Stimulated activated CD8-positive, alpha-beta memory T cell treated with anti-CD3 and anti-CD28 coated beads, Interleukin-2, amount 100 ng/mL, for 48 hours (primary cell): ENCODE measurements around the gene DDX25.
A peak's percentile ranks its signal among the peaks of the same experiment; 100 is the strongest.

Experiments used
- DNase-seq, 2 donors: peaks; one replicate each; pipeline ENCODE4 v3.0.0-alpha.2; 2020; ENCODE audit warnings: low read depth in 2 of 2

The DDX25 gene

DNA sequence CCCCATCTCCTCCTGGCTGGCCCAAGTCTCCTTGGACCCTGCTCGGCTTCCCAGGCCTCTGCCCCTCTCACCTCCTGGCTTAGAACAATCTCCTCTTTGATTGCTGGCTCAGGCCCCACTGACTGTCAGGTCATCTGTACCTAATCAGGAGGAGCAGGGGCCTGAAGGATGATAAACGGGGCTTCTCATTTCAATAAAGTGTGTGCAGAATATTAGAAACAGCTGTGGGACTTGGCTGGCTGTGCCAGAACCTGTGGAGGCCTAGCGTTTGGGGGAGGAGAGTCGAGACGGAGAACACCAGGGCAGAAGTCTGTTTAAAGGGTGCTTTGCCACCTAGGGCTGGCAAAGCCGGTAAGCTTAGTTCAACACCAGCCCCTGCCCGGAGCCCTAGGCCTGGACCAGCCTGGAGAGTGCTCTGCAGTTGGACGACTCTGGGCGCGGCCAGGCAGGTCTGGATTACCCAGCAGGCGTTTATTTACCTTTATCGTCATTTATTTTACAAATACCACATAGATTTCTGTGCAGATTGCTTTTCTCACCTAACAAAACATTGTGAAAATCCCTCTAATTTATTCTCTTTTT is 31.4 kb downstream of the DDX25 start:
- DNase-seq = no peak

DNA sequence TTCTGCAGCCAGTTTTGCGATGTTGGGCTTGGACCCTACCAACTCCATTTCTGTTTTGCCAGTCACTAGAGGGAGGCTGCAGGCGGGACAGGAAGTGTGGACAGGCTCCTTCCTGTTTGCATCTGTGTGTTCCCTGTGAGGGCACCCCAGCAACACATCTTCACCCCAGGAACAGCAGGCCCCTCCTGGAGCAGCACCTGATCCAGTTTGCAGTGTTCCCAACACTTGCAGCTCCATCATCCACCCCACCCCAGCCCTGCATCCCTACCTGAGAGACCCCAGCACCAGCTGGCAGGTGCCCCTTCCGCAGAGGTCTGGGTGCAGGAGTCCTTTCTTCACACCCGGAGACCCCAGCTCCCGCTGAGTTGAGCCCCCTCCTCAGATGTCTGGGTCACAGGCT is 34.1 kb downstream of the DDX25 start:
- no peak for DNase-seq

DNA sequence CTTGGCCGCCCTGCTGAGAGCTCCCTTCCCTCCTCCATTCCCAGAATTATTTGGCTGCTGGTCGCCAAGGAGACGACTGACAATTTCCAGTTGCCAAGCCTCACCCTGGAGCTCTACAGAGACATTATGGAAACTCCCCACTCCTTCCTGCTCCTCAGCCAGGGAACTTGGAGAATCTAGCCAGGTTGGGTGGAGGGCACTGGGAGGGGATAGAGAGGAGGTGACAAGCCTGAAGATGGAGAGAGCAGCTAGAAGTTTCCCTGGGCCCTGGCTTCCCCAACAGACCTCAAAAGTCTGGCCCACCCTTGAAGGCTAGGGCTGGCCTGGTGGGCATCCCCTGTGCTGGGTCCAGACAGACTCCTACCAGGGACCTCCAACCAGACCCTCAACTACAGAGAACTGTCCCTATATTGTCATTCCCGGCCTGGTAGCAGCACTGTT is 34.8 kb downstream of the DDX25 start:
- DNase-seq = no peak

DNA sequence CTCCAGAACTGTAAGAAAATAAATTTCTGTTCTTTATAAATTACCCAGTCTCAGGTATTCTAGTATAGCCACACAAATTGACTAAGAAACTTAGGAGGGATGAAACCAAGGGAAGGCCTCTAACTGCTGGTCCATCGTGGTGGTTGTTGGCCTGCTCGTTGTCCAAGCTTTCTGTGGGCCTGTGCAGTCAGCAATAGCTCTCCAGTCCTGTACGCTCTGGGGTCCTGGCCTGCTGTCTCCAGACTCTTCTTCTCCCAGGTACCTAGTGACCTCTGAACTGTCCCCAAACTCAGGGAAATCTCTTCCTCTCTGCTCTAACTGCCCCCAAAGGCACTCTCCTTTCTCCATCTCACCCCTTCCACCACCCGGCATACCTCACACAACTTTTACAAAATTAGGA is 35.8 kb downstream of the DDX25 start:
- DNase-seq = no peak

DNA sequence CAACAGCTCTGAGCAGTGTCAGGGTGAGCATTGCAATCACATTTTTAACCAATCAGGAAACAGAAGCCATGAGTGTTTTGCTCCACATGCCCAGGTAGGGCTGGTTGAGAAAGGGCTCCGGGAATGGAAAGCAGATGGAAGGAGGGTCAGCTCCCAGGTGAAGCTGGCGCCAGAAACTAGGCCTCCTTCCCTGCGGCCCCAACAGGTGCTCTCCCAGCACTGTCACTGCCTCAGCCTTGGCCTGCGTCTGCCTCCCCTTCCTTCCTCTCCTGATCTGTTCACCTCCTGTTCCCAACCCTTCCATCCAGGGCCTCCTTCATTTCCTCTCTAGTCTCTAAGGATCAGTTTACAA is 36.9 kb downstream of the DDX25 start:
- DNase-seq = no peak

DNA sequence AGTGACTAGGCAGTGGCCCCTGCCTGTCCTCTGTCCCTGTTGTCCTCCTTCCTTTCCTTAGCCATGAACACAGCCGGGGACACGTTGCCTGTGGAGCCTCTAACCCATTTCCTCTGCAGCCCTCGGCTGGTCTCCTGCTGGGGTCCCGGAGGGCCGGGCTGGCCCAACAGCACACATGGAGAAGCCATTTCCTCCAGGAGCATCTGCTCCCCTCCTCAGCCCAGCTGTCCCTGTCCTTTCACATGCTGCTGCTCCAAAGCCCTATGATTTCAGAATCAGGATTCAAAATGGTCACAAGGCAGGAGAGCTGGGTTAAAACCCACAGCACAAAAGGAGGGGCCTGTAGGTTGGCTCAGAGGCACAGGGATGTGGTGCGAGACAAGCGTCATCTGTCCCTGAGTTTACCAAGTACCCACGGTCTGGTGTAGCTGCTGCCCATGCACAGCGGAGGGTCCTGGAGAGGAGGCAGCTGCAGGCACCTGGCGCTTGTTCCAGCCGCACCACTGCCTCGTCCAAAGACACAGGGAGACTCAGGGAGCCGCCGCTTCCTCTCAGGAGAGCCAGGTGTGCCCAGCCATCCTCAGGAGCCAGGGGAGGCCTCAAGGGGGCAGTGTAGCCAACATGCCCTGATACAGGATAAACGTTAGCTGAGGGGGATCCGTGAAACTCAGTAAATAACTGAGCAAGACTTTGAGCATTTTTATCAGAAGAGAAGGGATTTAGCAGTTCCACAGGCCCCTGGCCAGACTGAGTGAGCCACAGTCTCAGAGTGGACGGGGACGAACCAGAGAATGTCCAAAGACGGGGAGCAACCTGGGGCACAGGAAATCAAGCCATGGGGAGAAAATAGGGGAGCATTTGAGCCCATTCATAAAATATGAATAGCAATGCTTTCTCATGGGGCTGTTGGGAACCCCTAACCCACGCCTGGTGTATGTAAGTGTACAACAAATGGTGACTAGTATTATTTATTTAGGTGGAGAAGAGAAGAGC is 37.6 kb downstream of the DDX25 start:
- DNase-seq = peak; percentile 16 to 40

DNA sequence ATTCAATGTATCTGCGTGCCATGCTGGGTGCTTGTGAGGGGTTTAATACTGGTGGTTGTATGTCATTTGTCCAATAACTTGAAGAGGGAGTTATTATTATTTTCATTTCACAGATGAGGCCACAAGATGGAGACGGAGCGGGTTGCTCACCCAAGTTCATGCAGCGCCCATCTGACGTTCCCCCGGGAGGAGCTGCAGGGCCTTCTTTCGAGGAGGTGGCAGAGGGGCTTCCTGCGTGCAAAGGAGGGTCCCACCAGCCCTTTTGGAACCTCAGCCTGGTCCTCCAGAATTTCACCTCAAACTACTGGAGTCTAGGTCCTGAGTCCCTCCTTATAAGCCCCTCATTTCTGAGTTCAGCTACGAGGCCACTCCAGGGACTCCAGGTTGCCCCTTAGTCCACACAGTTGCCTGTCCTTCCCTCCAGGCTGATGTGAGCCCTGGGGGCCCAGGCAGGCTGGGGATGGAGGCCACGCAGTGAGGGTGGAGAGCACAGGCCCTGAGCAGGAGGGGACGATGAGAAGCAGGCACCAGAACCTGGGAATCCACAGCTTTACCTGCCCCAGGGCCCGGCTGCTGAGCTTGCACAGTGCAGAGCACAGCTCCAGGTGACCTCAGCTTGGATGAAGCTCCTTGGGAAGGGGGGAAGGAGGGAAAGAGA is 38.6 kb downstream of the DDX25 start:
- DNase-seq = no peak

DNA sequence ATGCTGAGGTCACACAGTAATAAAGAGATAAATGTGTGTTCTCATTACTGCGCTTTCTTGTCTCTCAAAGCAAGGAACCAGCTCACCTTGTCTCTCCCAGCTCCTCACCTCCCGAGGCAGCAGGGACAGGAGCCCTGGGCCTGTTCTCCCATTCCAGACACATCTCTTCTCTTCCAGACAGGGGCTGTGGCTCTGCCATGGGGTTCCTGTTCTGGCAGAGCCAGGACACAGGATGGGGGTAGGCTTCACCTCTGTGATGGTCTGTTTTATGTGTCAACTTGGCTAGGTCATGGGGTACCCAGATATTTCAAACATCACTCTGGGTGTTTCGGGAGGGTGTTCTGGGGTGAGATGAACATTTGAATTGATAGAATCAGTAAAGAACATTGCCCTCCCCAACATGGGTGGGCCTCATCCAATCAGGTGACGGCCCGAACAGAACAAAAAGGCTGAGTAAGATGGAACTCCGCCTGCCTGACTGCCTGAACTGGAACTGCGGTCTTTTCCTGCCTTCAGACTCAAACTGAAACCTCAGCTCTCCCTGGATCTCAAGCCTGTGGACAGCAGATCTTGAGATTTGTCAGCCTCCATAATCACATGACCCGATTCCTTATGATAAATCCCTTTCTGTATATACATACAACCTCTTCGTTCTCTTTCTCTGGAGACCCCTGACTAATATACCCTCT is 39.5 kb downstream of the DDX25 start:
- DNase-seq = no peak

DNA sequence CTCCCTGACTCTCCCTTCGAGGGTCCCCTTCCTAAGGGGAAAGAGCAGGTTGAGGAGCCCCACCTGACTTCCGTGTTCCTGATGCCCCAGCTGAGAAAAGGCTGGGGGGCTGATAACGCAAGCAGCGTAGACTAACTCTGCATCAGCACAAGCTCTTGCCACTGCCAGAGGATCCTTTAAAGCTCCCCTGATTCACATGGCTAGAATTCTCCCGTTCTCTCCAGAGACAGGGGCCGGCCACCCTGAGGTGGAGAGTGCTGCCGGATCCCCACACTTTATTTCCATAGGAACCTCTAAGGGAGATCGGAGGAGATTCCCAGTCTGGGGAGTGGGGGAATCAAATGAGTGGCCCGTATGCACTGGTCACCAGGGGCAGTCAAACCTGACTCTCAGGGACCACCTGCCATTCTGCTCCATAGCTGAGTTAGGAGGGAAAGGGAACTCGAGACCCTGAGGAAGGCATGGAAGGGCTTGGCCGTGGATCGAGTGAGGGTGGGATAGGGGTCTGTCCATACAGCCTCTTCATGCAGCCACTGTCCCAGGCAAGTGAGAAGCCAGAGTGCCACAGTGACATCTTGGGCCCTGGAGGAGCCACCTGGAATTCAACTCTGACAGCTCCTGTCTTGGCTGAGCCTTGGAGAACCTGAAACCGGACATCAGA is 40.2 kb downstream of the DDX25 start:
- DNase-seq = no peak

DNA sequence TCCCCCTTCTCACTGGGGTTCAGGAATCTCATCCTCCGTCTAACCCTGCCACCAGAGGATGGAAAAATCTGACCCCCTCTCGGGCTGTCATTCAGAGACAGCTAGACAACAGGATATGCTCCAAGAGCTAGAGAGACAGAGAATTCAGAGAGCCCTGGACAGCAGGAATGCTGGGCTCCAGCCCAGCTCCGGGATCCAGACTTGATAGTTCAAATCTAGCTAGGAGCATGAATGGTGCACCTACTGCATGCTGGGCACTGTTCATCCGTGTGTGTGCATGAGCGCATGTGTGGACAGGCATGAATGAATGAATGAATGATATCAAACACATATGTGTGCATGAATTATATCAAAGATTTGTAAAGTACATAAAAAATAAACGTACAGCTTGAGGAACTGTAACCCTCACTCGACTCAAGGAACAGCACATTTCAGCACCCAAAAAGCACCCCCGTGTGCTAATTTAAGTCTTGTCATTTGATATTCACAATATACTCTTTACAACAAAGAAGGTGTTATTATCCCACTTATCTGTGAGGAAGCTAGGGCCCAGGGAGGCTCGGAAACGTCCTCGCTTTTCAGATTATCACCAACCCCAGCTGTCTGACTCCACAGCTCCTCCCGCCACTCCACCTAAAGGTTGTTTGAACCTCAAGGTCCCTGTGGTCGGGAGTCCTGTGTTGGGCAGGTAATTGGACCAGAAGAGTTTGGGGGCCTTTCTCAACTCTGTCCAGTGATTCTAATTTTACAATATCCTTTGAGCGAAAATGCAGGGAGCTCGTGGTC is 40.9 kb downstream of the DDX25 start:
- DNase-seq = no peak

DNA sequence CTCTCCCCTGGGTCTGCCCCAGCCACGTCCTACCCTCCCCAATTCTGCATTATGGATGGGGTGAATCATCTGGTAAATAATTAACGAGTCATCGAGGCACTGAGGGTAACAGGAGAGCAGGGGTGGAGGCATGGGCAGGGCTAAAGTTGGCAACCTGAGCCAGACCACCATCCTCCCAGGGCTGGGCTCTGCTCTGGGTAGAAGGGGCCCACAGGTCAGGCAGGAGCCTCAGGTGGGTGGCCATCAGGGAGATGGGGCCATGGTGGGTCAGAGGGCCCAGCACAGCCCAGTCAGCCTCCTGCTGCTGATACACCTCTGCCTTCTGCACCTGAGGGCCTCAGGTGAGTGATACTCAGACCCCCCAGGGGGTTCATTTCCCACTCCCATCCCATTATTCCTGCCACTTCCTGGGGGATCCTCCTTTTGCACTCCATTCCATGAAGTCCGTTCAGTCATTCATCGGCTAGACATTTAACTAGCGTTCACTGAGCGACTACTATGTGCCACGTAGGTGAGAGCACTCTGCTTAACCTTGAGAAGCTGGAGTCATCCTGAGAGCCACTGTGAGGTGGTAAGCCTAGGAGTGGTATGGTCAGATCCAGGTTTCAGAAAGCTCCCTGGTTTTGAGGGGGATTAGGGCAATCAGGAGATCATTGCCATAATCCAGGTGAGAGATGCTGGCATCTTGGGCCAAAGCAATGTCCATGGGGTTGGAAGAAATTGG is 41.7 kb downstream of the DDX25 start, which contains the start of gene VSIG10L2:
Gene VSIG10L2, plus strand, starts transcription at position 248 of the 724 bp plus-strand sequence. Its CDS starts 12 bp downstream, at position 260.
- DNase-seq = no peak

DNA sequence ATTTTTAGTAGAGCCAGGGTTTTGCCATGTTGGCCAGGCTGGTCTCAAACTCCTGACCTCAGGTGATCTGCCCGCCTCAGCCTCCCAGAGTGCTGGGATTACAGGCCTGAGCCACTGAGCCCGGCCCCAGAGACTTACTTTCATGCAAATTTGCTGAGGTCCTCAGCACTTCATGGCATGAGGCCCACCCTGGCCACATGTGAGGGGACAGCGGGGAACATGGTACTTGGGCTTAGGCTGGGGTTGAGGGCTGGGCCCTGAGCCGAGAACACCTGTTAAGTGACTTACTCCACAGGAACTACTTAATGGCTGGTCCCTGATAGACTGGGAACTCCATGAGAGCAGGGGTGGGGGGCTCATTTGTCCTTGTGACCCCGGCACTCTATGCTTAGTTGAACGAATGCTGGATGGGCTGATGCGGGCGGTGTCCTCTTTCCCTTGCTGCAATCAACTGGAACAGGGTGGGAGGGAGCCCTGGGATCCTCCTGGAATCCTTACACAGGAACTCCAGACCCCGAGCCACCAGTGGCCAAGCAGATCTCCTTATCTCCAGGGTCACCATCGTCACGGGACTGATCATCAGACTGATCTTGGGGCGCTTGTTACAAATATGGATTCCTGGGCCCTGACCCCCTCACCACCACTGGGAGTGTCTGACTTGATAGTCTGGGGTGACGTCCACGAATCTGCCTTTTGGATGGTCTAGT is 42.6 kb downstream of the DDX25 start:
- no peak for DNase-seq

DNA sequence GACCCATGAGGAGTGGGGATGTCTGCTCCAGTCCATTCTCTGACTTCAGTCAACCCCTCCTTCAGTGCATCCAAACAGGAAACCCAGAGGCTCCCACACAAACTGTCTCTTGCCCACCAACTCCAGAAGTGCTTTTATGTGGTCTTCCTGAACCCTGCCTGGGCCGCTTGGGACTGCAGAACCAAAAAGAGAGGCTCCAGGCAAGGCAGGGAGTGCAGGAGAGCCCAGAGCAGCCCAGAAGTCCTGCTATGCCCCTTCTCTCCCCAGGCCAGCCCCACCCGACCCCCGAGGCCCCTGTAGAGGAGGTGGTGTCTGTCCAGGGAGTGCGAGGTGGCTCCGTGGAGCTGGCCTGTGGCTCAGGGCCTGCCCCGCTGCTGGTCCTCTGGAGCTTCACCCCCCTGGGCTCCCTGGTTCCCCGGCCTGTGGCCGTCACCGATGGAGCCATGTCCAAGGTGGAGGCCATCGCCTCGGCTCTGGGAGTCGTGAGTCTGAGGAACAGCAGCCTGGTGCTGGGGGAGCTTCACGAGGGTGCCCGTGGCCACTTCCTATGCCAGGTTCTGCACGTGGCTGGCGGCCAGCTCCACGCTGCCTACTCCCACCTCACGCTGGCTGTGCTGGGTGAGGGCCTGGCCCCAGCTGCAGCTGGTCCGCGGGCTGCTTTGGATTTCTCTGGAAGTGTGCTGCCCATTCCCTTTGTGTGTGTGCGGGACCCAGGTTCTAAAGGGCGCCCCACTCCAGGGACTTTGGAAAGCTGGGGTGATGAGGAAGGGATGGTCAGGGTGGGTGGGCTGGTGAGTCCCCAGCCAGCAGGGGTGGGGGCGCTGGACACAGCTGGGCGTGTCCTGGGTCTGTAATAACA is 43.3 kb downstream of the DDX25 start:
- no peak for DNase-seq

DNA sequence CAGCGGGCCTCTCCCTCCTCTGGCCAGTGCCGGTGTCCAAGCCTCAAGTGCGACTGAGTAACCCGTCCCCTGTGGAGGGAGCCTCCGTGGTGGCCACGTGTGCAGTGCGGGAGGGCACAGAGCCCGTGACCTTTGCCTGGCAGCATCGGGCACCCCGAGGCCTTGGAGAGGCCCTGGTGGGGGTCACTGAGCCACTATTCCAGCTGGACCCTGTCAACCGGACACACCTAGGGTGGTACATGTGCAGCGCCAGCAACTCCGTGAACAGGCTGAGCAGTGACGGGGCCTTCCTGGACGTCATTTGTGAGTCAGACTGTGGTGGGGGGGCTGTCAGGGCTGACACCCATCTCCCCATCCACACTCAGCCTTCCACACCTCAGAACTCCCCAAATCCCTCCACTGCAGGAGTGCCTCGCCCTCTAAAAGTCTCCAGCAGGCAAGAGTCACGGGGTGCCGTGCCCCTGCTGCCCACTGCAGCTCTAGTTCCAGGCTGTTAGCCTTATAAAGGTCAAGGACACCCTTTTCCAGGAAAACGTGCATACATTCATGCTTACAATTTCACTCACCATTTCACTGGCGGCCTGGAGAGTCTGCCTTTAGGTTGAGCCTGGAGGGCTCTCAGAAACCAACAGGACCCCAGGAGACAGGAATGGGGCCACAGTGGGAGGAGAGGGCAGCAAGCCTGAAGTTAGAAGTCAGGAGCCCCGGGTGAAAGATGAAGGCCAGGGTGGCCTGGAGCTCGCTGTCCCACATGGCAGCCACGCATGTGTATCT is 44.2 kb downstream of the DDX25 start:
- no peak for DNase-seq

DNA sequence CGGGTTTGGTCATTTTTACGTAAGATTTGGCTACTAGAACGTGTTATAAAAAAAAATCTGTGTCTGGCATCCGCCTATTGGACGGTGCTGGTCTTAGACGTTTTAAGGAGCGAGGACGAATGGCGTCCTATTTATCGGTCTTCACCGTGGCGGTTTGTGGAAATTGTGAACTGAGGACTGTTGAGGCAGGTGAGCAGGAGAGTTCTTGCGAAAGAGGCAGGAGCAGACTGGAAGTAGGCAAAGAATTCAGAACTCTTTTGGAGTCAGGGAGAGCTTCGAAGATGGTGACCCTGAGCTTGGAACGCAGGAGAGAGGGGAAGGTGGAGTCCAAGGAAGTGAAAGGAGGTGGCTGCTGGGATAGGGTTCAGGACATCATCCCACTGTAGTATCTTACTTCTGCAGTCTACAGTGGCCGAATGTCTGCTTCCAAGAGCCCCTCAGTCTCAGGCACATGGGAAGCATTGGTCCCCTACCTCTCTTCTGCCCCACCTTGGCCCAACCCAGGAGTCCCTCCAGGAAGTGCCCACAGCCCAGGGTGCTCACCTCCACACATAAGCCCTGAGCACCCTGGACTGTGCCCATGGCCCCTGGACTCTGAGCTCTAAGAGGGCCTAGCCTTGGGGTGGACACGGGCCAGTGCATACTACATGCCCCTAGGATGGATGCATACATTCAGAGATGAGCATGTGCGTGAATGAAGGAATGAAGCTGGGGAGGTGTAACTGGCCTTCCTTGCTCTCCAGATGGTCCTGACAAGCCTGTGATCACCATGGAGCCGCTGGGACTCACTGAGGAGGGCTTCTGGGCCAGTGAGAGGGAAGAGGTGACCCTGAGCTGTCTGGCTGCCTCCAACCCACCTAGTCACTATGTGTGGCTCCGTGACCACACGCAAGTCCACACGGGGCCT is 45.2 kb downstream of the DDX25 start:
- no peak for DNase-seq

DNA sequence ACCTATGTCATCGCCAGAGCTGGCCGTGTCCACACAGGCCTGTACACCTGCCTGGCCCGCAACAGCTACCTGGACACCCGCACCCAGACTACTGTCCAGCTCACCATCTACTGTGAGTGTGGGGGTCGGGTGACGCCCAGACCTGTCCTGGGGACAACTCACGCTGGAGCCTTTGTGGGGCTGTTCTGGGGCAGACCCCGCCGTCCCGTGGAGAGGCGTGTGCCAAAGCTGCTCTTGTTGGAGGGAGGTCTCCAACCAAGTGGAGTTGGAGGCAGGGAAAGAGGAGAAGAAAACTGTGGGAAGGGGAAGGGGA is 45.8 kb downstream of the DDX25 start:
- DNase-seq = no peak
